Thoracic aorta (tissue), 2 donors: ENCODE data around the gene SETD1A. TPM values are rescaled to one million over a fixed set of nuclear protein-coding genes. Genes with fewer than 3 reads are reported as not detected.

ENCODE experiments used
- ATAC-seq: fragments of 150-250 bp; one replicate; pipeline ENCODE4 v1.8.0; 2017; ENCODE audit warnings: low read depth; ENCODE audit not compliant: insufficient number of reproducible peaks, low FRiP score
- DNase-seq: peaks from one replicate; pipeline ENCODE4 v3.0.0-alpha.2; 2020; ENCODE audit warnings: low spot score
- H3K27ac ChIP-seq, 2 donors: fragments of 200-600 bp; sonication (generic); 1 replicate in 1 of 2; 2 replicates in 1 of 2; pipeline ENCODE4 v1.5.1; 2016; ENCODE audit warnings: mild to moderate bottlenecking in 2 of 2, moderate library complexity in 2 of 2
- H3K27me3 ChIP-seq: fragments of 200-600 bp; sonication (generic); replicated peaks from 2 replicates; pipeline ENCODE4 v1.6.0; 2016; ENCODE audit warnings: mild to moderate bottlenecking; ENCODE audit not compliant: insufficient read depth
- H3K36me3 ChIP-seq: fragments of 200-600 bp; sonication (generic); one replicate; pipeline ENCODE4 v1.5.1; 2016
- H3K4me1 ChIP-seq, 2 donors: fragments of 200-600 bp; sonication (generic); 1 replicate in 1 of 2; 2 replicates in 1 of 2; pipeline versions ENCODE4 v1.5.1 to v1.6.0; 2016; ENCODE audit warnings: low read depth in 2 of 2, mild to moderate bottlenecking in 1 of 2; ENCODE audit not compliant: control insufficient read depth in 1 of 2
- H3K4me3 ChIP-seq: fragments of 200-600 bp; sonication (generic); 2 replicates; pipeline ENCODE4 v1.5.1; 2016; ENCODE audit warnings: mild to moderate bottlenecking
- H3K9me3 ChIP-seq: fragments of 200-600 bp; sonication (generic); 2 replicates; pipeline ENCODE4 v1.5.1; 2016
- CTCF ChIP-seq: fragments of 200-600 bp; sonication (generic); IDR thresholded peaks from one replicate; pipeline ENCODE4 v1.5.1; 2019; ENCODE audit warnings: antibody characterized with exemption
- total RNA-seq, 2 donors: library from RNA; depleted of rRNA; stranded (reverse); fragments of >200 nt; gene quantifications; one replicate each; pipeline versions ENCODE4 v1.1.0 to v1.2.3, GENCODE V29; 2016

Gene SETD1A
- total RNA-seq, 2 donors from 2014 or later, result 7.4 to 14.6 TPM

GRCh38 chr16:31023627-31024226 lies 66.2 kb downstream of the SETD1A start:
- H3K36me3 ChIP-seq, result no peaks in the 10 kb centered on the region
- no peak overlapping the region for H3K4me3 ChIP-seq
- no peaks in the 10 kb centered on the region for H3K4me1 ChIP-seq
- TF ChIP-seq CTCF, result no peak
- ATAC-seq (no peak), DNase-seq (no peak)
- H3K9me3 ChIP-seq, result no peaks in the 10 kb centered on the region
- H3K27me3 ChIP-seq, result no peaks in the 10 kb centered on the region
- H3K27ac ChIP-seq, result no peak overlapping the region

GRCh38 chr16:31025339-31025738 lies 67.8 kb downstream of the SETD1A start:
- Histone ChIP-seq H3K27me3 (no peaks in the 10 kb centered on the region), H3K36me3 (no peaks in the 10 kb centered on the region), H3K9me3 (no peaks in the 10 kb centered on the region), H3K4me3 (no peak overlapping the region), H3K27ac (no peak overlapping the region), H3K4me1 (no peaks in the 10 kb centered on the region)
- ATAC-seq (no peak), DNase-seq (no peak)
- TF ChIP-seq CTCF, result no peak

- TF ChIP-seq CTCF, result no peak
- H3K4me3 ChIP-seq, result no peak overlapping the region
- H3K9me3 ChIP-seq, result no peaks in the 10 kb centered on the region
- ATAC-seq (no peak), DNase-seq (no peak)
- H3K27ac ChIP-seq, result no peak overlapping the region
- no peaks in the 10 kb centered on the region for H3K36me3 ChIP-seq
- H3K4me1 ChIP-seq, result peaks cover 6 to 10% of the 10 kb centered on the region in 2 donors
- no peaks in the 10 kb centered on the region for H3K27me3 ChIP-seq
Measured at GRCh38 chr16:31029272-31029671, 71.7 kb downstream of the SETD1A start.

GRCh38 chr16:31031276-31031675 lies 73.7 kb downstream of the SETD1A start:
- no peak for DNase-seq

More at GRCh38 chr16:31031276-31031675, 73.7 kb downstream of the SETD1A start:
- Histone ChIP-seq H3K4me3 (no peak overlapping the region), H3K4me1 (peaks cover 11 to 22% of the 10 kb centered on the region in 2 donors), H3K9me3 (no peaks in the 10 kb centered on the region), H3K27ac (no peak overlapping the region), H3K27me3 (no peaks in the 10 kb centered on the region), H3K36me3 (no peaks in the 10 kb centered on the region)
- TF ChIP-seq CTCF, result no peak
- no peak for ATAC-seq
